Upper lobe of left lung (tissue), 4 donors: ENCODE results near the gene GBX1.

Source experiments
- EP300 ChIP-seq, 4 donors: sonication (generic); formaldehyde crosslinking; IDR thresholded peaks; one replicate each; pipeline ENCODE4 v1.5.1; 2017; ENCODE audit warnings: antibody characterized with exemption in 4 of 4, control low read depth in 2 of 4
- POLR2A ChIP-seq, 4 donors: fragments of 450-650 bp; IDR thresholded peaks; one replicate each; pipeline ENCODE4 v1.5.1; 2016 to 2017; ENCODE audit warnings: antibody characterized with exemption in 4 of 4, mild to moderate bottlenecking in 2 of 4
- TF ChIP-seq, protein P1 (sequence below), 6 experiments: fragments of 450-650 bp in 4 of 6; fragments of 200-600 bp in 2 of 6; sonication (generic) in 2 of 6; IDR thresholded peaks; one replicate each; pipeline ENCODE4 v1.5.1; 2016 to 2019; ENCODE audit warnings: antibody characterized with exemption in 6 of 6

DNA sequence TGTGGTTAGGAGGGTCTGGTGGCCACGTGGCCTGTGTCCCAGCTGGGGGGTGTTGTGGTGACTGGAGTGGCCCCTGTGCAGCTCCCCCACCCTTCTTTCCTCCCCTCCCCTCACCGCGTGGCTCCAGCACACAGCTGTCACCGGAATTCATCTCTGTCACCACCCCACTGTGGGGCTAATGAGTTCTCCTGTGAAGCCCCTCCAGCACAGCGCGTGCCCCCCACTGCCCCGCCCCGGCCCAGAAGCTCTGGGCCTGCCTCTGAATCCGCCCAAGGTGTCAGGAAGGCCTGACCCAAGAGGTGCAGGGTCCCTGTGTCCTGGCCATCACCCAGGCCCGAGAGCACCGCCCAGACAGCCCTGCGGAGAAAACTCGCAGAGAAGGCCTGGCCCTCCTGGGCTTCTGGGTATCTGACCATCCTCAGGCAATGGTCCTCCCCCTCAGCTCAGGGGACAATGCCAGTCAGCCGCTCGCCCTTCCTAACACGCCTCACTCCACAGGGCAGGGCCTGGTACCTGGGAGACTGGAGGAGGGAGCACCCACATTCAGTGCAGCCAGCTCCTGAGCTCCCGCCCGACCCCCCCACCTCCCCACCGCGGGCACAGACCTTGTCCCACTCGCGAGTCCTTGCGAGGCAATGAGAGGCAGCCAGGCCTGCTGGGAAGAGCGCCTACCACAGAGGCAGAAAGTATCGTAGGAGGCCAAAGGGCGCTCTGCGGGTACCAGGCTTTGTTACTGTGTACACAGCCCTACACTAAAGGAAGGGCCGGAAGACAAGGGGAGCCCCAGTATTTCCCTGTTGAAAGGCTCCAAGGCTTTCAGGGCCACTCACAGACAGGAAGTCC is 38.2 kb downstream of the GBX1 start:
- TF ChIP-seq, protein P1, sequence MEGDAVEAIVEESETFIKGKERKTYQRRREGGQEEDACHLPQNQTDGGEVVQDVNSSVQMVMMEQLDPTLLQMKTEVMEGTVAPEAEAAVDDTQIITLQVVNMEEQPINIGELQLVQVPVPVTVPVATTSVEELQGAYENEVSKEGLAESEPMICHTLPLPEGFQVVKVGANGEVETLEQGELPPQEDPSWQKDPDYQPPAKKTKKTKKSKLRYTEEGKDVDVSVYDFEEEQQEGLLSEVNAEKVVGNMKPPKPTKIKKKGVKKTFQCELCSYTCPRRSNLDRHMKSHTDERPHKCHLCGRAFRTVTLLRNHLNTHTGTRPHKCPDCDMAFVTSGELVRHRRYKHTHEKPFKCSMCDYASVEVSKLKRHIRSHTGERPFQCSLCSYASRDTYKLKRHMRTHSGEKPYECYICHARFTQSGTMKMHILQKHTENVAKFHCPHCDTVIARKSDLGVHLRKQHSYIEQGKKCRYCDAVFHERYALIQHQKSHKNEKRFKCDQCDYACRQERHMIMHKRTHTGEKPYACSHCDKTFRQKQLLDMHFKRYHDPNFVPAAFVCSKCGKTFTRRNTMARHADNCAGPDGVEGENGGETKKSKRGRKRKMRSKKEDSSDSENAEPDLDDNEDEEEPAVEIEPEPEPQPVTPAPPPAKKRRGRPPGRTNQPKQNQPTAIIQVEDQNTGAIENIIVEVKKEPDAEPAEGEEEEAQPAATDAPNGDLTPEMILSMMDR (IDR thresholded peaks at IDR 0.05) = no peak
- TF ChIP-seq EP300 (IDR thresholded peaks at IDR 0.05) (no peak), POLR2A (IDR thresholded peaks at IDR 0.05) (no peak)
